NCI-H128 (cell line): ENCODE data around the gene KLK8.

Experiments
- DNase-seq: peaks from one replicate; lab custom pipeline; 2025; ENCODE audit not compliant: unreplicated experiment; lab: John Stamatoyannopoulos, UW

Gene KLK8

GRCh38 chr19:50957587-50957986, 43.8 kb downstream of the KLK8 start:
- DNase-seq, result no peak

GRCh38 chr19:50952910-50953309, 48.5 kb downstream of the KLK8 start, which contains the start of gene KLK5:
TSS of gene KLK5 (minus strand) at chr19:50953038. CDS start at chr19:50952657, 381 bp downstream.
- no peak for DNase-seq

GRCh38 chr19:50949861-50950260, 51.5 kb downstream of the KLK8 start:
- DNase-seq, result no peak

- DNase-seq, result no peak
Observed at GRCh38 chr19:50947123-50947522, 54.3 kb downstream of the KLK8 start.
